H9 (cell line): ENCODE results near the gene RCN2. TPM values are rescaled to one million over a fixed set of nuclear protein-coding genes. Genes with fewer than 3 reads are reported as not detected.
A peak's percentile ranks its signal among the peaks of the same experiment; 100 is the strongest.

Experiments used
- DNase-seq: peaks from one replicate; pipeline ENCODE4 v3.0.0-alpha.2; 2017
- H2AFZ ChIP-seq: one replicate; pipeline ENCODE4 v1.6.1; 2013; ENCODE audit warnings: mild to moderate bottlenecking, low read length, control low read depth, moderate library complexity
- H2AK5ac ChIP-seq: 2 replicates; pipeline ENCODE4 v1.6.1; 2013; ENCODE audit warnings: low read length, control low read depth, mixed read lengths; ENCODE audit not compliant: insufficient read length
- H2BK120ac ChIP-seq: one replicate; pipeline ENCODE4 v1.6.1; 2013; ENCODE audit warnings: low read depth, mild to moderate bottlenecking, low read length, control low read depth, inconsistent platforms; ENCODE audit not compliant: poor library complexity, severe bottlenecking
- H2BK12ac ChIP-seq: 2 replicates; pipeline ENCODE4 v1.6.1; 2013; ENCODE audit warnings: low read length, control low read depth, mixed read lengths, low read depth; ENCODE audit not compliant: insufficient read length
- H2BK15ac ChIP-seq: 2 replicates; pipeline ENCODE4 v1.6.1; 2013; ENCODE audit warnings: low read depth, low read length, control low read depth
- H2BK20ac ChIP-seq: one replicate; pipeline ENCODE4 v1.6.1; 2013; ENCODE audit warnings: low read depth, mild to moderate bottlenecking, low read length, control low read depth, inconsistent platforms; ENCODE audit not compliant: poor library complexity, severe bottlenecking
- H2BK5ac ChIP-seq: 2 replicates; pipeline ENCODE4 v1.6.1; 2013; ENCODE audit warnings: low read length, control low read depth, mixed read lengths; ENCODE audit not compliant: insufficient read length
- H3K14ac ChIP-seq: 2 replicates; pipeline ENCODE4 v1.6.1; 2013; ENCODE audit warnings: low read length, control low read depth; ENCODE audit not compliant: insufficient read depth
- H3K18ac ChIP-seq: 2 replicates; pipeline ENCODE4 v1.6.1; 2013; ENCODE audit warnings: low read depth, mild to moderate bottlenecking, mixed read lengths, low read length, control low read depth; ENCODE audit not compliant: insufficient read length
- H3K23ac ChIP-seq: 2 replicates; pipeline ENCODE4 v1.6.1; 2013; ENCODE audit warnings: low read length, control low read depth, mixed read lengths, low read depth; ENCODE audit not compliant: insufficient read length
- H3K23me2 ChIP-seq: 2 replicates; pipeline ENCODE4 v1.6.1; 2013; ENCODE audit warnings: low read depth, mild to moderate bottlenecking, mixed read lengths, low read length, control low read depth; ENCODE audit not compliant: insufficient read length, poor library complexity, severe bottlenecking
- H3K27ac ChIP-seq: 2 replicates; pipeline ENCODE4 v1.5.1; 2013; ENCODE audit warnings: low read length, control low read depth, mixed read lengths, low read depth; ENCODE audit not compliant: insufficient read length
- H3K27me3 ChIP-seq: 2 replicates; pipeline ENCODE4 v1.6.1; 2013; ENCODE audit warnings: low read length, control low read depth, inconsistent platforms; ENCODE audit not compliant: insufficient read depth
- H3K4ac ChIP-seq: 2 replicates; pipeline ENCODE4 v1.6.1; 2013; ENCODE audit warnings: low read depth, mild to moderate bottlenecking, control low read depth, inconsistent platforms, low read length, moderate library complexity
- H3K4me1 ChIP-seq: 2 replicates; pipeline ENCODE4 v1.6.1; 2013; ENCODE audit warnings: low read length, control low read depth, inconsistent platforms; ENCODE audit not compliant: insufficient read depth
- H3K4me2 ChIP-seq: 2 replicates; pipeline ENCODE4 v1.6.1; 2013; ENCODE audit warnings: low read length, control low read depth, mixed read lengths; ENCODE audit not compliant: insufficient read length, insufficient read depth
- H3K56ac ChIP-seq: 2 replicates; pipeline ENCODE4 v1.6.1; 2013; ENCODE audit warnings: low read depth, mild to moderate bottlenecking, mixed read lengths, low read length, control low read depth; ENCODE audit not compliant: insufficient read length
- H3K79me1 ChIP-seq: 2 replicates; pipeline ENCODE4 v1.6.1; 2013; ENCODE audit warnings: low read depth, mild to moderate bottlenecking, moderate library complexity, low read length, control low read depth, inconsistent platforms; ENCODE audit not compliant: insufficient read depth, poor library complexity, severe bottlenecking
- H3K79me2 ChIP-seq: 2 replicates; pipeline ENCODE4 v1.6.1; 2013; ENCODE audit warnings: low read length, control low read depth, inconsistent platforms; ENCODE audit not compliant: insufficient read depth
- H3K9ac ChIP-seq: 2 replicates; pipeline ENCODE4 v1.6.1; 2013; ENCODE audit warnings: low read length, control low read depth, mixed read lengths; ENCODE audit not compliant: insufficient read length; ENCODE audit errors: extremely low read depth
- H3K9me3 ChIP-seq: one replicate; pipeline ENCODE4 v1.6.1; 2013; ENCODE audit warnings: low read depth, low read length, inconsistent platforms; ENCODE audit not compliant: control insufficient read depth
- H3T11ph ChIP-seq: one replicate; pipeline ENCODE4 v1.6.1; 2013; ENCODE audit warnings: mild to moderate bottlenecking, low read length, control low read depth, inconsistent platforms
- H4K20me1 ChIP-seq: one replicate; pipeline ENCODE4 v1.6.1; 2013; ENCODE audit not compliant: control insufficient read depth, insufficient read length, insufficient read depth
- H4K5ac ChIP-seq: 2 replicates; pipeline ENCODE4 v1.6.1; 2013; ENCODE audit warnings: low read depth, mild to moderate bottlenecking, mixed read lengths, low read length, control low read depth; ENCODE audit not compliant: insufficient read length
- H4K8ac ChIP-seq: replicated peaks from 2 replicates; pipeline ENCODE4 v1.6.1; 2013; ENCODE audit warnings: low read length, control low read depth, mixed read lengths, low read depth; ENCODE audit not compliant: insufficient read length
- H4K91ac ChIP-seq: 2 replicates; pipeline ENCODE4 v1.6.1; 2013; ENCODE audit warnings: low read depth, mild to moderate bottlenecking, moderate library complexity, mixed read lengths, low read length, control low read depth; ENCODE audit not compliant: insufficient read length
- H3K27ac Mint-ChIP-seq, 3 experiments: 2 replicates in 2 of 3; 3 replicates in 1 of 3; pipeline ENCODE4 v1.8.0; 2020 to 2021; ENCODE audit warnings: mixed read lengths in 3 of 3, mild to moderate bottlenecking in 1 of 3, moderate library complexity in 1 of 3
- H3K27me3 Mint-ChIP-seq: 2 replicates; pipeline ENCODE4 v1.8.0; 2021; ENCODE audit warnings: low read depth, mild to moderate bottlenecking, moderate library complexity, mixed read lengths
- H3K36me3 Mint-ChIP-seq, 3 experiments: 2 replicates in 2 of 3; 3 replicates in 1 of 3; pipeline ENCODE4 v1.8.0; 2020 to 2021; ENCODE audit warnings: low read depth in 3 of 3, mixed read lengths in 3 of 3; ENCODE audit not compliant: insufficient read depth in 1 of 3
- H3K4me1 Mint-ChIP-seq, 2 experiments: 2 replicates each; pipeline ENCODE4 v1.8.0; 2020; ENCODE audit warnings: mixed read lengths in 2 of 2
- H3K4me3 Mint-ChIP-seq, 2 experiments: 2 replicates in 1 of 2; 3 replicates in 1 of 2; pipeline ENCODE4 v1.8.0; 2020 to 2021; ENCODE audit warnings: mild to moderate bottlenecking in 2 of 2, mixed read lengths in 2 of 2, moderate library complexity in 1 of 2
- H3K9me3 Mint-ChIP-seq, 2 experiments: 2 replicates in 1 of 2; 3 replicates in 1 of 2; pipeline ENCODE4 v1.8.0; 2020; ENCODE audit warnings: mild to moderate bottlenecking in 2 of 2, mixed read lengths in 2 of 2, moderate library complexity in 1 of 2
- WGBS: extraction: QIAGEN DNeasy Blood & Tissue Kit; methylation state at CpG from one replicate; pipeline ENCODE4 v1.1.7; 2013; ENCODE audit warnings: missing lambda C conversion rate, low lambda C conversion rate, mixed read lengths; ENCODE audit not compliant: insufficient read length; ENCODE audit errors: extremely low coverage; 5-methylcytosine and 5-hydroxymethylcytosine counted together
- total RNA-seq: library from RNA; stranded (reverse); gene quantifications from 2 replicates; pipeline ENCODE4 v1.2.1, GENCODE V29; 2021
- TF ChIP-seq, protein P1 (sequence below): fragments of 200-600 bp; sonication (generic); conservative IDR thresholded peaks from 3 replicates; pipeline ENCODE4 v1.8.0; 2021; ENCODE audit warnings: antibody characterized with exemption, mild to moderate bottlenecking

The RCN2 gene
- total RNA-seq, 1 experiment from 2014 or later, result 139 TPM

DNA sequence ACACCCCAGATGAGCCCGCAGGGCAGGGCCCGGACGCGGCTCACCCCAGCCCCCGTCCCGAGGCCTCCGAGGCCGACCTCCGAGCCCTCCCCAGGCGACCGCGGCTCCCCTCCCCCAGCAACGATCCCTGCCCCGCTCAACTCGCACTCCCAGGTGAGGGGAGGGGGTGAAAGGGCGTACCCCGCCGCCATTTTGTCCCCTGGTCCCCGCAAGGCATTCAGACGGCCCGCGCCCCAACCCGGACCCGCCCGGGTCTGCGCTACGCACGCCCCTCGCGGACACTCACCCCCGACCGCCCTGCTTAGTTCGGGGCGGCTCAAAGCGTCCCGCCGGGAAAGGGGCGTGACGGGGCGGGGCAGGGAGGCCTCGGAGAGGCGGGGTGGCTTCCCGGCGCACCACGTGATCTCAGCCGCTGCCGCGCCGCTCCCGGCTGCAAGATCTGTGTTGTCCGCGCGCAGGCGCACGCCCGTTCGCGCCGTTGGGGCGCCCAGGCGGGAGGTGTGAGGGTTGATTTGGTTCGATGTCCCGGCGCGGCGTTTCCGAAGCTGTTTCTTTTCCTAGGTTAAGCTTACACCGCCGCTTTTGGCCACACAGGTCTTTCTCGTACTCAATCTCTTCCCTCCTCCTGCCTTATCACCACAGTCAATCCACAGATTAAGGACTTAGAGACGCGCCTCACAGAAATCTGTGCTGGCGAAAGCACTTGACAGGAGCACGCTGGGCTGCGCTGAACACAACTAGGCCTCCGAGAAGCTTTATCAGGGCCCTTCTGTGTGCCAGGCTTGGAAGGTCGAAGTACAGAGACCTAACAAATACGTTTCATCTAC, 26.3 kb upstream of the RCN2 start, which contains the start of gene SCAPER:
Gene SCAPER, minus strand, starts transcription at position 328 of the 827 bp plus-strand sequence. CDS start 21,523 bp downstream, outside the sequence.
- peaks cover 9% of the 10 kb centered on the region for H3K23me2 ChIP-seq
- Mint-ChIP-seq H3K27ac (peak within 1 kb of the TSS; percentile 68 to 93 (median 88); a peak in 4 of 7 replicates), H3K4me1 (peaks cover 15 to 23% of the 10 kb centered on the region in 2 experiments), H3K27me3 (peaks cover 48% of the 10 kb centered on the region), H3K4me3 (peak within 1 kb of the TSS; percentile 84 to 92), H3K36me3 (peaks cover 0 to 8% (median 3%) of the 10 kb centered on the region in 3 experiments; a peak in 3 of 7 replicates), H3K9me3 (peaks cover 0 to 3% of the 10 kb centered on the region in 2 experiments; a peak in 1 of 5 replicates)
- no peaks in the 10 kb centered on the region for H3K79me1 ChIP-seq
- no peak within 1 kb of the TSS for H3T11ph ChIP-seq
- H2BK120ac ChIP-seq, result no peak within 1 kb of the TSS
- DNase-seq, result peak; percentile 96
- H2BK12ac ChIP-seq, result no peak within 1 kb of the TSS
- H3K4me2 ChIP-seq, result peak within 1 kb of the TSS; percentile 65
- no peak within 1 kb of the TSS for H3K56ac ChIP-seq
- no peaks in the 10 kb centered on the region for H4K20me1 ChIP-seq
- no peak within 1 kb of the TSS for H3K23ac ChIP-seq
- peak within 1 kb of the TSS; percentile 81; the same call in 1 of the 2 replicates for H3K14ac ChIP-seq
- no CpG with 5 or more reads among the region's 78 CpGs for WGBS
- TF ChIP-seq, protein P1, sequence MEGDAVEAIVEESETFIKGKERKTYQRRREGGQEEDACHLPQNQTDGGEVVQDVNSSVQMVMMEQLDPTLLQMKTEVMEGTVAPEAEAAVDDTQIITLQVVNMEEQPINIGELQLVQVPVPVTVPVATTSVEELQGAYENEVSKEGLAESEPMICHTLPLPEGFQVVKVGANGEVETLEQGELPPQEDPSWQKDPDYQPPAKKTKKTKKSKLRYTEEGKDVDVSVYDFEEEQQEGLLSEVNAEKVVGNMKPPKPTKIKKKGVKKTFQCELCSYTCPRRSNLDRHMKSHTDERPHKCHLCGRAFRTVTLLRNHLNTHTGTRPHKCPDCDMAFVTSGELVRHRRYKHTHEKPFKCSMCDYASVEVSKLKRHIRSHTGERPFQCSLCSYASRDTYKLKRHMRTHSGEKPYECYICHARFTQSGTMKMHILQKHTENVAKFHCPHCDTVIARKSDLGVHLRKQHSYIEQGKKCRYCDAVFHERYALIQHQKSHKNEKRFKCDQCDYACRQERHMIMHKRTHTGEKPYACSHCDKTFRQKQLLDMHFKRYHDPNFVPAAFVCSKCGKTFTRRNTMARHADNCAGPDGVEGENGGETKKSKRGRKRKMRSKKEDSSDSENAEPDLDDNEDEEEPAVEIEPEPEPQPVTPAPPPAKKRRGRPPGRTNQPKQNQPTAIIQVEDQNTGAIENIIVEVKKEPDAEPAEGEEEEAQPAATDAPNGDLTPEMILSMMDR, result no peak
- H3K18ac ChIP-seq, result peak within 1 kb of the TSS; percentile 63
- no peak within 1 kb of the TSS for H2AFZ ChIP-seq
- no peaks in the 10 kb centered on the region; the same call in 1 of the 2 replicates for H3K4me1 ChIP-seq
- H3K27ac ChIP-seq, result no peak within 1 kb of the TSS
- no peak within 1 kb of the TSS for H2BK5ac ChIP-seq
- no peak within 1 kb of the TSS for H3K4ac ChIP-seq
- H3K79me2 ChIP-seq, result no peaks in the 10 kb centered on the region
- H4K8ac ChIP-seq, result no peak within 1 kb of the TSS
- H2BK20ac ChIP-seq, result no peak within 1 kb of the TSS
- peak within 1 kb of the TSS; percentile 33 for H3K9ac ChIP-seq
- no peak within 1 kb of the TSS for H2AK5ac ChIP-seq
- no peak within 1 kb of the TSS for H4K91ac ChIP-seq
- no peaks in the 10 kb centered on the region; the same call in 1 of the 2 replicates for H3K27me3 ChIP-seq
- no peaks in the 10 kb centered on the region for H3K9me3 ChIP-seq
- H4K5ac ChIP-seq, result no peak within 1 kb of the TSS
- H2BK15ac ChIP-seq, result no peak within 1 kb of the TSS
